ENCODE results near the gene CCDC167. TPM values are rescaled to one million over a fixed set of nuclear protein-coding genes. Genes with fewer than 3 reads are reported as not detected.

Gene CCDC167
- total and polyA plus RNA-seq, 2 of the 8 experiments (the other 6 are each of a cell fraction or from before 2014, with no cell fraction given) = 11.0 to 26.5 TPM

DNA sequence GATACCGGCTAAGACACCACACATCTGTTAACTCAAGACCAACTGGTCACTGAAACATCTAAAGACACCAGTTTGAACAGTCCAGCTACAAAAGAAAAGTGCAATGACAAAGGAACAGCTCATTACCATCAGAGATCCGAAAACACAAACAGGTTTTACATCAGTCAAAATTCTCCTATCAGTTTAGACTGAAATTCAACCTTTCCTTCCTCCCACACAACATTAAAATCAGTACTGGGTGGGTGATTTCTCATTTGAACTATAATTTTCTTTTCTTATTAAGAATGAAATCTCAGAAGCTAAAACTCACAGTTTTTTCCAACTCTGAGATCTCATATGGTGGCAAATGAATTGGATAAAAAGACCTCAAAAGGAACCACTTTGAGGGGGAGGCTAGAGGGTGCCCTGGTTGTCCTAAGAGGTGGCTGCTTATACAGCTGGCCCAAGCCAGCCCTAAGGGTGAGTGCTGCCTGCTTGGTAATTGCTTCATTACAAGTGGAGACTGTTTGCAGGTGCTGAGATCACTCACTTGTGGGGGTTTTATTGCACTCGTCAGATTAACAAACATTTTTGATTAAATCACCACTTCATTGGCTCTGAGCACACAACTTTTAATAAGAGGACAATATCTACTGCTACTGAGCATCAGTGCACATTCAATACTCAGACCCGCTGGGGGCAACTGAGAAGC is 4.3 kb downstream of the CCDC167 start (continued):
- TF ChIP-seq, protein P1, sequence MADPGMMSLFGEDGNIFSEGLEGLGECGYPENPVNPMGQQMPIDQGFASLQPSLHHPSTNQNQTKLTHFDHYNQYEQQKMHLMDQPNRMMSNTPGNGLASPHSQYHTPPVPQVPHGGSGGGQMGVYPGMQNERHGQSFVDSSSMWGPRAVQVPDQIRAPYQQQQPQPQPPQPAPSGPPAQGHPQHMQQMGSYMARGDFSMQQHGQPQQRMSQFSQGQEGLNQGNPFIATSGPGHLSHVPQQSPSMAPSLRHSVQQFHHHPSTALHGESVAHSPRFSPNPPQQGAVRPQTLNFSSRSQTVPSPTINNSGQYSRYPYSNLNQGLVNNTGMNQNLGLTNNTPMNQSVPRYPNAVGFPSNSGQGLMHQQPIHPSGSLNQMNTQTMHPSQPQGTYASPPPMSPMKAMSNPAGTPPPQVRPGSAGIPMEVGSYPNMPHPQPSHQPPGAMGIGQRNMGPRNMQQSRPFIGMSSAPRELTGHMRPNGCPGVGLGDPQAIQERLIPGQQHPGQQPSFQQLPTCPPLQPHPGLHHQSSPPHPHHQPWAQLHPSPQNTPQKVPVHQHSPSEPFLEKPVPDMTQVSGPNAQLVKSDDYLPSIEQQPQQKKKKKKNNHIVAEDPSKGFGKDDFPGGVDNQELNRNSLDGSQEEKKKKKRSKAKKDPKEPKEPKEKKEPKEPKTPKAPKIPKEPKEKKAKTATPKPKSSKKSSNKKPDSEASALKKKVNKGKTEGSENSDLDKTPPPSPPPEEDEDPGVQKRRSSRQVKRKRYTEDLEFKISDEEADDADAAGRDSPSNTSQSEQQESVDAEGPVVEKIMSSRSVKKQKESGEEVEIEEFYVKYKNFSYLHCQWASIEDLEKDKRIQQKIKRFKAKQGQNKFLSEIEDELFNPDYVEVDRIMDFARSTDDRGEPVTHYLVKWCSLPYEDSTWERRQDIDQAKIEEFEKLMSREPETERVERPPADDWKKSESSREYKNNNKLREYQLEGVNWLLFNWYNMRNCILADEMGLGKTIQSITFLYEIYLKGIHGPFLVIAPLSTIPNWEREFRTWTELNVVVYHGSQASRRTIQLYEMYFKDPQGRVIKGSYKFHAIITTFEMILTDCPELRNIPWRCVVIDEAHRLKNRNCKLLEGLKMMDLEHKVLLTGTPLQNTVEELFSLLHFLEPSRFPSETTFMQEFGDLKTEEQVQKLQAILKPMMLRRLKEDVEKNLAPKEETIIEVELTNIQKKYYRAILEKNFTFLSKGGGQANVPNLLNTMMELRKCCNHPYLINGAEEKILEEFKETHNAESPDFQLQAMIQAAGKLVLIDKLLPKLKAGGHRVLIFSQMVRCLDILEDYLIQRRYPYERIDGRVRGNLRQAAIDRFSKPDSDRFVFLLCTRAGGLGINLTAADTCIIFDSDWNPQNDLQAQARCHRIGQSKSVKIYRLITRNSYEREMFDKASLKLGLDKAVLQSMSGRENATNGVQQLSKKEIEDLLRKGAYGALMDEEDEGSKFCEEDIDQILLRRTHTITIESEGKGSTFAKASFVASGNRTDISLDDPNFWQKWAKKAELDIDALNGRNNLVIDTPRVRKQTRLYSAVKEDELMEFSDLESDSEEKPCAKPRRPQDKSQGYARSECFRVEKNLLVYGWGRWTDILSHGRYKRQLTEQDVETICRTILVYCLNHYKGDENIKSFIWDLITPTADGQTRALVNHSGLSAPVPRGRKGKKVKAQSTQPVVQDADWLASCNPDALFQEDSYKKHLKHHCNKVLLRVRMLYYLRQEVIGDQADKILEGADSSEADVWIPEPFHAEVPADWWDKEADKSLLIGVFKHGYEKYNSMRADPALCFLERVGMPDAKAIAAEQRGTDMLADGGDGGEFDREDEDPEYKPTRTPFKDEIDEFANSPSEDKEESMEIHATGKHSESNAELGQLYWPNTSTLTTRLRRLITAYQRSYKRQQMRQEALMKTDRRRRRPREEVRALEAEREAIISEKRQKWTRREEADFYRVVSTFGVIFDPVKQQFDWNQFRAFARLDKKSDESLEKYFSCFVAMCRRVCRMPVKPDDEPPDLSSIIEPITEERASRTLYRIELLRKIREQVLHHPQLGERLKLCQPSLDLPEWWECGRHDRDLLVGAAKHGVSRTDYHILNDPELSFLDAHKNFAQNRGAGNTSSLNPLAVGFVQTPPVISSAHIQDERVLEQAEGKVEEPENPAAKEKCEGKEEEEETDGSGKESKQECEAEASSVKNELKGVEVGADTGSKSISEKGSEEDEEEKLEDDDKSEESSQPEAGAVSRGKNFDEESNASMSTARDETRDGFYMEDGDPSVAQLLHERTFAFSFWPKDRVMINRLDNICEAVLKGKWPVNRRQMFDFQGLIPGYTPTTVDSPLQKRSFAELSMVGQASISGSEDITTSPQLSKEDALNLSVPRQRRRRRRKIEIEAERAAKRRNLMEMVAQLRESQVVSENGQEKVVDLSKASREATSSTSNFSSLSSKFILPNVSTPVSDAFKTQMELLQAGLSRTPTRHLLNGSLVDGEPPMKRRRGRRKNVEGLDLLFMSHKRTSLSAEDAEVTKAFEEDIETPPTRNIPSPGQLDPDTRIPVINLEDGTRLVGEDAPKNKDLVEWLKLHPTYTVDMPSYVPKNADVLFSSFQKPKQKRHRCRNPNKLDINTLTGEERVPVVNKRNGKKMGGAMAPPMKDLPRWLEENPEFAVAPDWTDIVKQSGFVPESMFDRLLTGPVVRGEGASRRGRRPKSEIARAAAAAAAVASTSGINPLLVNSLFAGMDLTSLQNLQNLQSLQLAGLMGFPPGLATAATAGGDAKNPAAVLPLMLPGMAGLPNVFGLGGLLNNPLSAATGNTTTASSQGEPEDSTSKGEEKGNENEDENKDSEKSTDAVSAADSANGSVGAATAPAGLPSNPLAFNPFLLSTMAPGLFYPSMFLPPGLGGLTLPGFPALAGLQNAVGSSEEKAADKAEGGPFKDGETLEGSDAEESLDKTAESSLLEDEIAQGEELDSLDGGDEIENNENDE (IDR thresholded peaks at IDR 0.05; ENCODE audit: insufficient replicate concordance, low read length) = no peak
- TF ChIP-seq PHF8 (conservative IDR thresholded peaks at IDR 0.05; ENCODE audit: low read depth, low read length) = no peak
- TF ChIP-seq KDM5A (IDR thresholded peaks at IDR 0.05; ENCODE audit: low read length) = no peak
- TF ChIP-seq HDAC2 (IDR thresholded peaks at IDR 0.05; ENCODE audit: borderline replicate concordance in 1 of 2, low read depth in 2 of 2, low read length in 2 of 2) = no peak
- TF ChIP-seq GTF2F1 (IDR thresholded peaks at IDR 0.05; ENCODE audit: borderline replicate concordance, low read depth, low read length) = no peak
- no peak for TF ChIP-seq ZNF274 (IDR thresholded peaks at IDR 0.05; ENCODE audit: borderline replicate concordance, extremely low read depth, low read length)
- TF ChIP-seq RAD21 (IDR thresholded peaks at IDR 0.05 in 1 of 2, conservative IDR thresholded peaks at IDR 0.05 in 1 of 2; ENCODE audit: low read depth in 2 of 2, low read length in 2 of 2) = no peak
- TF ChIP-seq EGR1 (IDR thresholded peaks at IDR 0.05; ENCODE audit: borderline replicate concordance, low read depth, low read length) = no peak
